ENCODE data around the gene HACL1.
A peak's percentile ranks its signal among the peaks of the same experiment; 100 is the strongest.

Gene HACL1

DNA sequence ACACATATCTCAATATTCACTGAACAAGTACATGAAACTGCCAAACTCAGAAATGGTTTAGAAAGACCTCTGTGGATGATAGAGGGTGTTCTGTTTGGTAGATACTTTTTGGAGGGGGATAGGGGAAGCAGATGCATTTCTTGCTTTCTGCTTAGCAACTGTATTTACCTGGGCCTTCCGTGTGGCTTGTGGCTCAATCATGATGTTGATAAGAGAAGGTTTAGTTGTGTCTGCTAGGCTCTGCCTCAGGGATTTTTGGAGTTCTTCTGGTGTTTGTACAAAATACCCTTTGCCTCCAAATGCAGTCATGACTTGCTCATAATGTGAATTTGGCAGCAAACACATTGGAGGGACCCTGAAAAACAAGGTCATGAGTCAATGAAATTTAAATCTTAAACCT lies 38.2 kb downstream of the HACL1 start (continued):
- TF ChIP-seq, protein P1, sequence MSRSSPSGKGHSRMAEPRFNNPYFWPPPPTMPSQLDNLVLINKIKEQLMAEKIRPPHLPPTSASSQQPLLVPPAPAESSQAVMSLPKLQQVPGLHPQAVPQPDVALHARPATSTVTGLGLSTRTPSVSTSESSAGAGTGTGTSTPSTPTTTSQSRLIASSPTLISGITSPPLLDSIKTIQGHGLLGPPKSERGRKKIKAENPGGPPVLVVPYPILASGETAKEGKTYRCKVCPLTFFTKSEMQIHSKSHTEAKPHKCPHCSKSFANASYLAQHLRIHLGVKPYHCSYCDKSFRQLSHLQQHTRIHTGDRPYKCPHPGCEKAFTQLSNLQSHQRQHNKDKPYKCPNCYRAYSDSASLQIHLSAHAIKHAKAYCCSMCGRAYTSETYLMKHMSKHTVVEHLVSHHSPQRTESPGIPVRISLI (tag by site-specific recombination; IDR thresholded peaks at IDR 0.05): no peak
- TF ChIP-seq ZNF660 (tag by site-specific recombination; IDR thresholded peaks at IDR 0.05): no peak
- no peak for TF ChIP-seq GLIS2 (tag by site-specific recombination; IDR thresholded peaks at IDR 0.05)
- TF ChIP-seq MEIS1 (CRISPR knock-in tag; IDR thresholded peaks at IDR 0.05; ENCODE audit: borderline replicate concordance): no peak

DNA sequence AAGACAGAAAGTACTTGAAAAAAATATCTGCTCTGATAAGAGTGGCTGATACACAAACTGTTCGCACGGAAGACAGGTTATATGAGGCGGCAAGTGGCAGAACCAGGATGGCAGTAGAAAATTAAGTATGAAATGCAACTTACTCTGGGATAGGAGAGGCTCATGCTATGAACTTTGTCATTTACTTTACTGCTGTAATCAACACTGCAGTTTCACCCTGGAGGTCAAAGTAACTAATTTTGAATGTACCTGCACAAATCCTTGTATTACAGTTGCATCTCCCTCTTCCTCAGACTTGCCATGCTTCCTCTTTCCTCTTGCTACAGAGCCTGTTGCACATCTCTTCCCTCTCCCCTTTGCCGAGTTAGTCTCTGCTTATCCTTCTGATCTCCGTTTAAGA lies 38.8 kb downstream of the HACL1 start:
- ChIA-PET CTCF (no interaction called here), POLR2A (no interaction called here)
- no peaks in the 10 kb centered on the region for H3K9me3 ChIP-seq (ENCODE audit: control insufficient read depth, insufficient read depth, low read depth, low read length)
- peaks cover 21 to 54% of the 10 kb centered on the region in 2 experiments for H3K36me3 ChIP-seq (ENCODE audit: control insufficient read depth in 2 of 2, insufficient read depth in 1 of 2, low read length in 2 of 2)
- TF ChIP-seq ZNF248 (tag by site-specific recombination; IDR thresholded peaks at IDR 0.05): no peak
- TF ChIP-seq ZNF530 (tag by site-specific recombination; IDR thresholded peaks at IDR 0.05; ENCODE audit: low read depth): no peak
- TF ChIP-seq ZNF114 (tag by site-specific recombination; IDR thresholded peaks at IDR 0.05): no peak
- H3K4me3 ChIP-seq (ENCODE audit: low read depth, low read length): no peak overlapping the region
- no peaks in the 10 kb centered on the region for H3K4me1 ChIP-seq (ENCODE audit: control insufficient read depth, insufficient read depth, low read length)
- no peak overlapping the region for H3K27ac ChIP-seq (ENCODE audit: extremely low read depth, low read depth, low read length)

DNA sequence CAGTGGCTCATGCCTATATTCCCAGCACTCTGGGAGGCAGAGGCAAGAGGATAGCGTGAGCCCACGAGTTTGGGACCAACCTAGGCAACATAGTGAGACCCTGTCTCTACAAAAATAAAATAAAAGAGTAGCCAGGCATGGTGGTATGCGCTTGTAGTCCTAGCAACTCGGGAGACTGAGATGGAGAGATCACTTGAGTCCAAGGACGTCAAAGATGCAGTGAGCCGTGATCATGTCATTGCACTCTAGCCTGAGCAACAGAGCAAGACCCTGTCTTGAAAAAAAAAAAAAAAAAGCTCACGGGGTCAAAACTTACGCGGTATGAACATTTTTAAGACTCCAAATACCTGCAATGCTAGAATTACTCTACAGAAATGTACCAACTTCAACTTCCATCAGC lies 42.8 kb downstream of the HACL1 start:
- no peaks in the 10 kb centered on the region for H3K9me3 ChIP-seq (ENCODE audit: control insufficient read depth, insufficient read depth, low read depth, low read length)
- H3K4me1 ChIP-seq (ENCODE audit: control insufficient read depth, insufficient read depth, low read length): no peaks in the 10 kb centered on the region
- no peak overlapping the region for H3K27ac ChIP-seq (ENCODE audit: extremely low read depth, low read depth, low read length)
- H3K36me3 ChIP-seq (ENCODE audit: control insufficient read depth in 2 of 2, insufficient read depth in 1 of 2, low read length in 2 of 2): peaks cover 8 to 31% of the 10 kb centered on the region in 2 experiments
- ChIA-PET POLR2A (no interaction called here), CTCF (interaction anchor here (0.6 to 1.8 kb wide), 8 partner anchors 10 to 450 kb away, joined by 3 to 4 read pairs (median 3); no protein-coding TSS in a partner anchor)
- H3K4me3 ChIP-seq (ENCODE audit: low read depth, low read length): no peak overlapping the region
- TF ChIP-seq IKZF3 (tag by site-specific recombination; IDR thresholded peaks at IDR 0.05): no peak

DNA sequence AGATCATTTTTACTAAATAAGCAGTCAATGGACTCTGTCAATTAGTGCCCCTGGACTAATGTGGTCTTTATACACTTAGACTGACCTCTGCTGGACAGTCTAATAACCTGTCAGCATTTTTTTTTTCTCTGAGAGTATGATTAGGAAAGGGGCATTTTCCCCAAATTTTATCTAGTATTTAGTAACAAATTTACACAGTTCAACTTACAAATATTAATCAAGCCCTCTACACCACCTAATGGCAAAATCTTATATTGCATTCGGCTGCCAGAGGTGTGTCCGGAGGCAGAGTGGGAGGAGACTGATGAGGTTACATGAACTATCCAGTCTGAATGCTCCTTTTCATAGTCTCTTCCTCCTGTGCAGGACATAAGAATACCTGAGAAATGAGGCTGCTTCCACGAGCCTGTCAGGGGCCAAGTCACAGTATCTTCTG lies 43.8 kb downstream of the HACL1 start:
- CTCF ChIA-PET: interaction anchor here (0.7 to 2.3 kb wide), 20 partner anchors 11 to 956 kb away, joined by 3 to 13 read pairs (median 3); partner anchors contain the start of genes EAF1 and METTL6
- Histone ChIP-seq H3K4me3 (ENCODE audit: low read depth, low read length) (no peak overlapping the region), H3K36me3 (ENCODE audit: control insufficient read depth in 2 of 2, insufficient read depth in 1 of 2, low read length in 2 of 2) (peaks cover 3 to 27% of the 10 kb centered on the region in 2 experiments; a peak in 2 of 3 replicates), H3K9me3 (ENCODE audit: control insufficient read depth, insufficient read depth, low read depth, low read length) (no peaks in the 10 kb centered on the region), H3K4me1 (ENCODE audit: control insufficient read depth, insufficient read depth, low read length) (no peaks in the 10 kb centered on the region), H3K27ac (ENCODE audit: extremely low read depth, low read depth, low read length) (no peak overlapping the region)
- POLR2A ChIA-PET: no interaction called here
- TF ChIP-seq ZNF677 (tag by site-specific recombination; IDR thresholded peaks at IDR 0.05) (no peak), ZNF571 (tag by site-specific recombination; IDR thresholded peaks at IDR 0.05) (no peak), ZNF623 (tag by site-specific recombination; IDR thresholded peaks at IDR 0.05) (no peak), ZNF654 (tag by site-specific recombination; IDR thresholded peaks at IDR 0.05; ENCODE audit: low read depth) (peak; percentile 67), ZNF544 (tag by site-specific recombination; IDR thresholded peaks at IDR 0.05) (no peak), ZNF416 (tag by site-specific recombination; IDR thresholded peaks at IDR 0.05) (no peak), ZNF211 (tag by site-specific recombination; IDR thresholded peaks at IDR 0.05; ENCODE audit: low read depth) (no peak), ZNF747 (tag by site-specific recombination; IDR thresholded peaks at IDR 0.05) (no peak)
- TF ChIP-seq, protein P2, sequence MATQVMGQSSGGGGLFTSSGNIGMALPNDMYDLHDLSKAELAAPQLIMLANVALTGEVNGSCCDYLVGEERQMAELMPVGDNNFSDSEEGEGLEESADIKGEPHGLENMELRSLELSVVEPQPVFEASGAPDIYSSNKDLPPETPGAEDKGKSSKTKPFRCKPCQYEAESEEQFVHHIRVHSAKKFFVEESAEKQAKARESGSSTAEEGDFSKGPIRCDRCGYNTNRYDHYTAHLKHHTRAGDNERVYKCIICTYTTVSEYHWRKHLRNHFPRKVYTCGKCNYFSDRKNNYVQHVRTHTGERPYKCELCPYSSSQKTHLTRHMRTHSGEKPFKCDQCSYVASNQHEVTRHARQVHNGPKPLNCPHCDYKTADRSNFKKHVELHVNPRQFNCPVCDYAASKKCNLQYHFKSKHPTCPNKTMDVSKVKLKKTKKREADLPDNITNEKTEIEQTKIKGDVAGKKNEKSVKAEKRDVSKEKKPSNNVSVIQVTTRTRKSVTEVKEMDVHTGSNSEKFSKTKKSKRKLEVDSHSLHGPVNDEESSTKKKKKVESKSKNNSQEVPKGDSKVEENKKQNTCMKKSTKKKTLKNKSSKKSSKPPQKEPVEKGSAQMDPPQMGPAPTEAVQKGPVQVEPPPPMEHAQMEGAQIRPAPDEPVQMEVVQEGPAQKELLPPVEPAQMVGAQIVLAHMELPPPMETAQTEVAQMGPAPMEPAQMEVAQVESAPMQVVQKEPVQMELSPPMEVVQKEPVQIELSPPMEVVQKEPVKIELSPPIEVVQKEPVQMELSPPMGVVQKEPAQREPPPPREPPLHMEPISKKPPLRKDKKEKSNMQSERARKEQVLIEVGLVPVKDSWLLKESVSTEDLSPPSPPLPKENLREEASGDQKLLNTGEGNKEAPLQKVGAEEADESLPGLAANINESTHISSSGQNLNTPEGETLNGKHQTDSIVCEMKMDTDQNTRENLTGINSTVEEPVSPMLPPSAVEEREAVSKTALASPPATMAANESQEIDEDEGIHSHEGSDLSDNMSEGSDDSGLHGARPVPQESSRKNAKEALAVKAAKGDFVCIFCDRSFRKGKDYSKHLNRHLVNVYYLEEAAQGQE (tag by site-specific recombination; IDR thresholded peaks at IDR 0.05): no peak
- TF ChIP-seq, protein P3, sequence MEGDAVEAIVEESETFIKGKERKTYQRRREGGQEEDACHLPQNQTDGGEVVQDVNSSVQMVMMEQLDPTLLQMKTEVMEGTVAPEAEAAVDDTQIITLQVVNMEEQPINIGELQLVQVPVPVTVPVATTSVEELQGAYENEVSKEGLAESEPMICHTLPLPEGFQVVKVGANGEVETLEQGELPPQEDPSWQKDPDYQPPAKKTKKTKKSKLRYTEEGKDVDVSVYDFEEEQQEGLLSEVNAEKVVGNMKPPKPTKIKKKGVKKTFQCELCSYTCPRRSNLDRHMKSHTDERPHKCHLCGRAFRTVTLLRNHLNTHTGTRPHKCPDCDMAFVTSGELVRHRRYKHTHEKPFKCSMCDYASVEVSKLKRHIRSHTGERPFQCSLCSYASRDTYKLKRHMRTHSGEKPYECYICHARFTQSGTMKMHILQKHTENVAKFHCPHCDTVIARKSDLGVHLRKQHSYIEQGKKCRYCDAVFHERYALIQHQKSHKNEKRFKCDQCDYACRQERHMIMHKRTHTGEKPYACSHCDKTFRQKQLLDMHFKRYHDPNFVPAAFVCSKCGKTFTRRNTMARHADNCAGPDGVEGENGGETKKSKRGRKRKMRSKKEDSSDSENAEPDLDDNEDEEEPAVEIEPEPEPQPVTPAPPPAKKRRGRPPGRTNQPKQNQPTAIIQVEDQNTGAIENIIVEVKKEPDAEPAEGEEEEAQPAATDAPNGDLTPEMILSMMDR (tag by site-specific recombination; IDR thresholded peaks at IDR 0.05): peak; percentile 45
- TF ChIP-seq, protein P4, sequence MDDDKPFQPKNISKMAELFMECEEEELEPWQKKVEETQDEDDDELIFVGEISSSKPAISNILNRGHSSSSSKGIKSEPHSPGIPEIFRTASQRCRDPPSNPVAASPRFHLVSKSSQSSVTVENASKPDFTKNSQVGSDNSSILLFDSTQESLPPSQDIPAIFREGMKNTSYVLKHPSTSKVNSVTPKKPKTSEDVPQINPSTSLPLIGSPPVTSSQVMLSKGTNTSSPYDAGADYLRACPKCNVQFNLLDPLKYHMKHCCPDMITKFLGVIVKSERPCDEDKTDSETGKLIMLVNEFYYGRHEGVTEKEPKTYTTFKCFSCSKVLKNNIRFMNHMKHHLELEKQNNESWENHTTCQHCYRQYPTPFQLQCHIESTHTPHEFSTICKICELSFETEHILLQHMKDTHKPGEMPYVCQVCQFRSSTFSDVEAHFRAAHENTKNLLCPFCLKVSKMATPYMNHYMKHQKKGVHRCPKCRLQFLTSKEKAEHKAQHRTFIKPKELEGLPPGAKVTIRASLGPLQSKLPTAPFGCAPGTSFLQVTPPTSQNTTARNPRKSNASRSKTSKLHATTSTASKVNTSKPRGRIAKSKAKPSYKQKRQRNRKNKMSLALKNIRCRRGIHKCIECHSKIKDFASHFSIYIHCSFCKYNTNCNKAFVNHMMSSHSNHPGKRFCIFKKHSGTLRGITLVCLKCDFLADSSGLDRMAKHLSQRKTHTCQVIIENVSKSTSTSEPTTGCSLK (tag by site-specific recombination; IDR thresholded peaks at IDR 0.05): no peak
- TF ChIP-seq, protein P5, sequence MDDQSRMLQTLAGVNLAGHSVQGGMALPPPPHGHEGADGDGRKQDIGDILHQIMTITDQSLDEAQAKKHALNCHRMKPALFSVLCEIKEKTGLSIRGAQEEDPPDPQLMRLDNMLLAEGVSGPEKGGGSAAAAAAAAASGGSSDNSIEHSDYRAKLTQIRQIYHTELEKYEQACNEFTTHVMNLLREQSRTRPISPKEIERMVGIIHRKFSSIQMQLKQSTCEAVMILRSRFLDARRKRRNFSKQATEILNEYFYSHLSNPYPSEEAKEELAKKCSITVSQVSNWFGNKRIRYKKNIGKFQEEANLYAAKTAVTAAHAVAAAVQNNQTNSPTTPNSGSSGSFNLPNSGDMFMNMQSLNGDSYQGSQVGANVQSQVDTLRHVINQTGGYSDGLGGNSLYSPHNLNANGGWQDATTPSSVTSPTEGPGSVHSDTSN (CRISPR knock-in tag; IDR thresholded peaks at IDR 0.05): no peak

Data from HEK293 (cell line).